Measurements from ENCODE around the gene LMTK2. TPM values are rescaled to one million over a fixed set of nuclear protein-coding genes. Genes with fewer than 3 reads are reported as not detected.

Gene LMTK2
- total RNA-seq, 1 experiment from 2014 or later, result 17.8 TPM

GRCh38 chr7:98156700-98157099 lies 50.0 kb downstream of the LMTK2 start:
- ChIA-PET RAD21 (ENCODE audit: low non-redundant PET in 1 of 2, low total read pairs in 2 of 2, uncharacterized antibody in 2 of 2, unreplicated experiment in 2 of 2) (no interaction called here), POLR2A (no interaction called here), CTCF (no interaction called here)
- no peak overlapping the region for H2AFZ ChIP-seq (ENCODE audit: low read depth, low read length, poor library complexity, severe bottlenecking)
- no TSS peak for BruUV-seq (replicated peaks)
- no peak overlapping the region for H3K27ac ChIP-seq (ENCODE audit: low read depth, low read length)
- DNase-seq (ENCODE audit: low read depth, low spot score) (no peak), ATAC-seq (no peak)
- H3K79me2 ChIP-seq (ENCODE audit: insufficient read depth, low read length), result no peaks in the 10 kb centered on the region
- H3K4me1 ChIP-seq (ENCODE audit: control insufficient read depth in 1 of 2, insufficient read depth in 2 of 2, low read length in 2 of 2), result no peaks in the 10 kb centered on the region
- intact Hi-C loops (cut with micrococcal nuclease), result no loop called here
- H3K4me2 ChIP-seq (ENCODE audit: low read length), result no peak overlapping the region
- H3K27me3 ChIP-seq (ENCODE audit: insufficient read depth, low read length), result no peaks in the 10 kb centered on the region
- no peak for TF ChIP-seq EZH2 (IDR thresholded peaks at IDR 0.05)
- no peak for TF ChIP-seq CBX3 (IDR thresholded peaks at IDR 0.05; ENCODE audit: low read depth)
- no peak for TF ChIP-seq POLR2A (IDR thresholded peaks at IDR 0.05; ENCODE audit: borderline replicate concordance, extremely low read depth, insufficient read depth, insufficient read length)
- TF ChIP-seq TCF7L2 (IDR thresholded peaks at IDR 0.05; ENCODE audit: borderline replicate concordance, extremely low read depth, insufficient read depth, insufficient read length), result no peak
- TF ChIP-seq FOSL1 (IDR thresholded peaks at IDR 0.05; ENCODE audit: low read depth), result no peak
- TF ChIP-seq CEBPB (IDR thresholded peaks at IDR 0.05; ENCODE audit: low read depth), result no peak
- TF ChIP-seq, protein P1, sequence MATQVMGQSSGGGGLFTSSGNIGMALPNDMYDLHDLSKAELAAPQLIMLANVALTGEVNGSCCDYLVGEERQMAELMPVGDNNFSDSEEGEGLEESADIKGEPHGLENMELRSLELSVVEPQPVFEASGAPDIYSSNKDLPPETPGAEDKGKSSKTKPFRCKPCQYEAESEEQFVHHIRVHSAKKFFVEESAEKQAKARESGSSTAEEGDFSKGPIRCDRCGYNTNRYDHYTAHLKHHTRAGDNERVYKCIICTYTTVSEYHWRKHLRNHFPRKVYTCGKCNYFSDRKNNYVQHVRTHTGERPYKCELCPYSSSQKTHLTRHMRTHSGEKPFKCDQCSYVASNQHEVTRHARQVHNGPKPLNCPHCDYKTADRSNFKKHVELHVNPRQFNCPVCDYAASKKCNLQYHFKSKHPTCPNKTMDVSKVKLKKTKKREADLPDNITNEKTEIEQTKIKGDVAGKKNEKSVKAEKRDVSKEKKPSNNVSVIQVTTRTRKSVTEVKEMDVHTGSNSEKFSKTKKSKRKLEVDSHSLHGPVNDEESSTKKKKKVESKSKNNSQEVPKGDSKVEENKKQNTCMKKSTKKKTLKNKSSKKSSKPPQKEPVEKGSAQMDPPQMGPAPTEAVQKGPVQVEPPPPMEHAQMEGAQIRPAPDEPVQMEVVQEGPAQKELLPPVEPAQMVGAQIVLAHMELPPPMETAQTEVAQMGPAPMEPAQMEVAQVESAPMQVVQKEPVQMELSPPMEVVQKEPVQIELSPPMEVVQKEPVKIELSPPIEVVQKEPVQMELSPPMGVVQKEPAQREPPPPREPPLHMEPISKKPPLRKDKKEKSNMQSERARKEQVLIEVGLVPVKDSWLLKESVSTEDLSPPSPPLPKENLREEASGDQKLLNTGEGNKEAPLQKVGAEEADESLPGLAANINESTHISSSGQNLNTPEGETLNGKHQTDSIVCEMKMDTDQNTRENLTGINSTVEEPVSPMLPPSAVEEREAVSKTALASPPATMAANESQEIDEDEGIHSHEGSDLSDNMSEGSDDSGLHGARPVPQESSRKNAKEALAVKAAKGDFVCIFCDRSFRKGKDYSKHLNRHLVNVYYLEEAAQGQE (IDR thresholded peaks at IDR 0.05; ENCODE audit: low read depth), result no peak
- no peak for TF ChIP-seq ZNF274 (IDR thresholded peaks at IDR 0.05; ENCODE audit: low read depth, low read length)
- TF ChIP-seq, protein P2, sequence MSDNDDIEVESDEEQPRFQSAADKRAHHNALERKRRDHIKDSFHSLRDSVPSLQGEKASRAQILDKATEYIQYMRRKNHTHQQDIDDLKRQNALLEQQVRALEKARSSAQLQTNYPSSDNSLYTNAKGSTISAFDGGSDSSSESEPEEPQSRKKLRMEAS (IDR thresholded peaks at IDR 0.05), result no peak
- TF ChIP-seq CTCF (IDR thresholded peaks at IDR 0.05 in 2 of 3, conservative IDR thresholded peaks at IDR 0.05 in 1 of 3; ENCODE audit: borderline replicate concordance in 1 of 3, insufficient read depth in 1 of 3, low read depth in 2 of 3, low read length in 2 of 3), result no peak
- no peak for TF ChIP-seq ZBTB33 (IDR thresholded peaks at IDR 0.05; ENCODE audit: extremely low read depth, insufficient replicate concordance, low read length)
- TF ChIP-seq YY1 (IDR thresholded peaks at IDR 0.05; ENCODE audit: extremely low read depth, insufficient replicate concordance, low read depth, low read length), result no peak
- TF ChIP-seq SRF (IDR thresholded peaks at IDR 0.05; ENCODE audit: low read depth), result no peak
- no peak for TF ChIP-seq SIN3A (IDR thresholded peaks at IDR 0.05; ENCODE audit: low read depth)
- TF ChIP-seq EGR1 (IDR thresholded peaks at IDR 0.05; ENCODE audit: low read depth), result no peak
- no peak for TF ChIP-seq JUND (IDR thresholded peaks at IDR 0.05)
- H3K4me3 ChIP-seq (replicated peaks in 1 of 2; ENCODE audit: low read depth in 1 of 2, low read length in 2 of 2), result no peak overlapping the region
- no peak overlapping the region for H3K9ac ChIP-seq (ENCODE audit: low read length)
- peaks cover 0 to 5% of the 10 kb centered on the region in 2 experiments; a peak in 2 of 4 replicates for H3K36me3 ChIP-seq (ENCODE audit: control insufficient read depth in 1 of 2, insufficient read depth in 2 of 2, low read length in 2 of 2)
- no peaks in the 10 kb centered on the region for H4K20me1 ChIP-seq (ENCODE audit: insufficient read depth)
- no peaks in the 10 kb centered on the region for H3K9me3 ChIP-seq (ENCODE audit: control insufficient read depth in 1 of 2, insufficient read depth in 1 of 2, low read depth in 1 of 2, low read length in 2 of 2)
- no peaks in the 10 kb centered on the region for H3K9me2 ChIP-seq (ENCODE audit: insufficient read depth)

All from HCT116 (cell line).